ENCODE measurements around the gene PDAP1.

DNA sequence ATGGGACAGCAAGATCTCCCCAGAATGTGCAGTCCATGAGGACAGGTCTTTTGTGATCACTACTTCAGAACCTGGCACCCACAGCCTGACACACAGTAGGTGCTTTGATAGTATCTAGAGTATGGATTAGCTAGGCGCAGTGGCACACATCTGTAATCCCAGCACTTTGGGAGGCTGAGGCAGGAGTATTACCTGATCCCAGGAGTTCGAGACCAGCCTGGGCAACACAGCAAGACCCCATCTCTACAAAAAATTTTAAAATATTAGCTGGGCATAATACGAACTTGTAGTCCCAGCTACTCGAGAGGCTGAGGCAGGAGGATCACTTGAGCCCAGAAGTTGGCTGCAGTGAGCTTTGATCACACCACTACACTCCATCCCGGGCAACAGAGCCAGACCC is 56.1 kb downstream of the PDAP1 start:
- TF ChIP-seq, protein P1, sequence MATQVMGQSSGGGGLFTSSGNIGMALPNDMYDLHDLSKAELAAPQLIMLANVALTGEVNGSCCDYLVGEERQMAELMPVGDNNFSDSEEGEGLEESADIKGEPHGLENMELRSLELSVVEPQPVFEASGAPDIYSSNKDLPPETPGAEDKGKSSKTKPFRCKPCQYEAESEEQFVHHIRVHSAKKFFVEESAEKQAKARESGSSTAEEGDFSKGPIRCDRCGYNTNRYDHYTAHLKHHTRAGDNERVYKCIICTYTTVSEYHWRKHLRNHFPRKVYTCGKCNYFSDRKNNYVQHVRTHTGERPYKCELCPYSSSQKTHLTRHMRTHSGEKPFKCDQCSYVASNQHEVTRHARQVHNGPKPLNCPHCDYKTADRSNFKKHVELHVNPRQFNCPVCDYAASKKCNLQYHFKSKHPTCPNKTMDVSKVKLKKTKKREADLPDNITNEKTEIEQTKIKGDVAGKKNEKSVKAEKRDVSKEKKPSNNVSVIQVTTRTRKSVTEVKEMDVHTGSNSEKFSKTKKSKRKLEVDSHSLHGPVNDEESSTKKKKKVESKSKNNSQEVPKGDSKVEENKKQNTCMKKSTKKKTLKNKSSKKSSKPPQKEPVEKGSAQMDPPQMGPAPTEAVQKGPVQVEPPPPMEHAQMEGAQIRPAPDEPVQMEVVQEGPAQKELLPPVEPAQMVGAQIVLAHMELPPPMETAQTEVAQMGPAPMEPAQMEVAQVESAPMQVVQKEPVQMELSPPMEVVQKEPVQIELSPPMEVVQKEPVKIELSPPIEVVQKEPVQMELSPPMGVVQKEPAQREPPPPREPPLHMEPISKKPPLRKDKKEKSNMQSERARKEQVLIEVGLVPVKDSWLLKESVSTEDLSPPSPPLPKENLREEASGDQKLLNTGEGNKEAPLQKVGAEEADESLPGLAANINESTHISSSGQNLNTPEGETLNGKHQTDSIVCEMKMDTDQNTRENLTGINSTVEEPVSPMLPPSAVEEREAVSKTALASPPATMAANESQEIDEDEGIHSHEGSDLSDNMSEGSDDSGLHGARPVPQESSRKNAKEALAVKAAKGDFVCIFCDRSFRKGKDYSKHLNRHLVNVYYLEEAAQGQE (IDR thresholded peaks at IDR 0.05; ENCODE audit: unreplicated experiment) = no peak
- TF ChIP-seq, protein P2, sequence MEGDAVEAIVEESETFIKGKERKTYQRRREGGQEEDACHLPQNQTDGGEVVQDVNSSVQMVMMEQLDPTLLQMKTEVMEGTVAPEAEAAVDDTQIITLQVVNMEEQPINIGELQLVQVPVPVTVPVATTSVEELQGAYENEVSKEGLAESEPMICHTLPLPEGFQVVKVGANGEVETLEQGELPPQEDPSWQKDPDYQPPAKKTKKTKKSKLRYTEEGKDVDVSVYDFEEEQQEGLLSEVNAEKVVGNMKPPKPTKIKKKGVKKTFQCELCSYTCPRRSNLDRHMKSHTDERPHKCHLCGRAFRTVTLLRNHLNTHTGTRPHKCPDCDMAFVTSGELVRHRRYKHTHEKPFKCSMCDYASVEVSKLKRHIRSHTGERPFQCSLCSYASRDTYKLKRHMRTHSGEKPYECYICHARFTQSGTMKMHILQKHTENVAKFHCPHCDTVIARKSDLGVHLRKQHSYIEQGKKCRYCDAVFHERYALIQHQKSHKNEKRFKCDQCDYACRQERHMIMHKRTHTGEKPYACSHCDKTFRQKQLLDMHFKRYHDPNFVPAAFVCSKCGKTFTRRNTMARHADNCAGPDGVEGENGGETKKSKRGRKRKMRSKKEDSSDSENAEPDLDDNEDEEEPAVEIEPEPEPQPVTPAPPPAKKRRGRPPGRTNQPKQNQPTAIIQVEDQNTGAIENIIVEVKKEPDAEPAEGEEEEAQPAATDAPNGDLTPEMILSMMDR (conservative IDR thresholded peaks at IDR 0.05; ENCODE audit: low read depth in 2 of 2) = no peak
- no peak for TF ChIP-seq EZH2 (IDR thresholded peaks at IDR 0.05; ENCODE audit: low read depth, unreplicated experiment)
- TF ChIP-seq EZH2phosphoT487 (IDR thresholded peaks at IDR 0.05; ENCODE audit: unreplicated experiment) = no peak
- TF ChIP-seq ZNF462 (CRISPR knock-in tag; IDR thresholded peaks at IDR 0.05) = no peak
- TF ChIP-seq CREB1 (CRISPR knock-in tag; IDR thresholded peaks at IDR 0.05; ENCODE audit: low read depth) = no peak
- TF ChIP-seq POLR2AphosphoS5 (IDR thresholded peaks at IDR 0.05; ENCODE audit: low read depth) = no peak
- TF ChIP-seq, protein P3, sequence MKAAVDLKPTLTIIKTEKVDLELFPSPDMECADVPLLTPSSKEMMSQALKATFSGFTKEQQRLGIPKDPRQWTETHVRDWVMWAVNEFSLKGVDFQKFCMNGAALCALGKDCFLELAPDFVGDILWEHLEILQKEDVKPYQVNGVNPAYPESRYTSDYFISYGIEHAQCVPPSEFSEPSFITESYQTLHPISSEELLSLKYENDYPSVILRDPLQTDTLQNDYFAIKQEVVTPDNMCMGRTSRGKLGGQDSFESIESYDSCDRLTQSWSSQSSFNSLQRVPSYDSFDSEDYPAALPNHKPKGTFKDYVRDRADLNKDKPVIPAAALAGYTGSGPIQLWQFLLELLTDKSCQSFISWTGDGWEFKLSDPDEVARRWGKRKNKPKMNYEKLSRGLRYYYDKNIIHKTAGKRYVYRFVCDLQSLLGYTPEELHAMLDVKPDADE (IDR thresholded peaks at IDR 0.05) = no peak
- no peak for TF ChIP-seq NANOG (IDR thresholded peaks at IDR 0.05; ENCODE audit: borderline replicate concordance)
- TF ChIP-seq STAT1 (IDR thresholded peaks at IDR 0.05; ENCODE audit: unreplicated experiment) = no peak
